SK-N-SH treated with all-trans-retinoic acid at 6 μM for 48 hours (cell line): ENCODE results near the gene ZNF684.

ENCODE experiments used
- ARNTL ChIP-seq: fragments of 450-650 bp; formaldehyde crosslinking; IDR thresholded peaks from 2 replicates; pipeline ENCODE4 v1.5.0; 2020; ENCODE audit warnings: low read depth, mild to moderate bottlenecking, moderate library complexity, borderline replicate concordance
- CREB5 ChIP-seq: fragments of 250-450 bp; sonication (Bioruptor Pico); IDR thresholded peaks from 2 replicates; pipeline ENCODE4 v1.5.1; 2020; ENCODE audit warnings: low read depth, mild to moderate bottlenecking, moderate library complexity
- CSDC2 ChIP-seq: fragments of 250-450 bp; sonication (Bioruptor Pico); IDR thresholded peaks from 2 replicates; pipeline ENCODE4 v1.5.0; 2020; ENCODE audit warnings: mild to moderate bottlenecking, moderate library complexity
- GLIS3 ChIP-seq: fragments of 250-450 bp; sonication (Bioruptor Pico); IDR thresholded peaks from 2 replicates; pipeline ENCODE4 v1.5.0; 2020; ENCODE audit warnings: mild to moderate bottlenecking, moderate library complexity
- OSR1 ChIP-seq: fragments of 250-450 bp; sonication (Bioruptor Pico); IDR thresholded peaks from 2 replicates; pipeline ENCODE4 v1.8.0; 2022; ENCODE audit warnings: moderate library complexity, mild to moderate bottlenecking, inconsistent platforms
- PATZ1 ChIP-seq: fragments of 250-450 bp; sonication (Bioruptor Pico); IDR thresholded peaks from 2 replicates; pipeline ENCODE4 v1.8.0; 2020; ENCODE audit warnings: mild to moderate bottlenecking, moderate library complexity, borderline replicate concordance
- RARB ChIP-seq: fragments of 250-450 bp; sonication (Bioruptor Pico); IDR thresholded peaks from 2 replicates; pipeline ENCODE4 v1.8.0; 2021; ENCODE audit warnings: mild to moderate bottlenecking, moderate library complexity
- SNAI2 ChIP-seq: fragments of 250-450 bp; sonication (Bioruptor Pico); IDR thresholded peaks from 2 replicates; pipeline ENCODE4 v1.5.0; 2020; ENCODE audit warnings: mild to moderate bottlenecking, moderate library complexity
- TOX ChIP-seq: fragments of 250-450 bp; sonication (Bioruptor Pico); IDR thresholded peaks from 2 replicates; pipeline ENCODE4 v1.8.0; 2021; ENCODE audit warnings: mild to moderate bottlenecking, moderate library complexity, borderline replicate concordance
- ZC3H10 ChIP-seq: fragments of 250-450 bp; sonication (Bioruptor Pico); IDR thresholded peaks from 2 replicates; pipeline ENCODE4 v1.5.1; 2021; ENCODE audit warnings: mild to moderate bottlenecking, moderate library complexity
- ZFP30 ChIP-seq: fragments of 450-650 bp; formaldehyde crosslinking; IDR thresholded peaks from 2 replicates; pipeline ENCODE4 v1.5.0; 2022; ENCODE audit warnings: mild to moderate bottlenecking, moderate library complexity
- ZNF8 ChIP-seq: fragments of 450-650 bp; formaldehyde crosslinking; IDR thresholded peaks from 2 replicates; pipeline ENCODE4 v1.5.0; 2020; ENCODE audit warnings: mild to moderate bottlenecking, moderate library complexity

GRCh38 chr1:40593449-40594186, 62.2 kb downstream of the ZNF684 start:
- TF ChIP-seq CREB5 (CRISPR knock-in tag) (no peak), ZFP30 (CRISPR knock-in tag) (no peak), TOX (CRISPR knock-in tag) (no peak), SNAI2 (no peak), GLIS3 (no peak), ZNF8 (CRISPR knock-in tag) (no peak), PATZ1 (no peak), CSDC2 (CRISPR knock-in tag) (no peak), RARB (CRISPR knock-in tag) (no peak), OSR1 (CRISPR knock-in tag) (no peak), ZC3H10 (CRISPR knock-in tag) (no peak), ARNTL (no peak)
